Glutamatergic neuron (in vitro differentiated cells): ENCODE measurements around the gene LDLRAD4. TPM values are rescaled to one million over a fixed set of nuclear protein-coding genes. Genes with fewer than 3 reads are reported as not detected.

Source experiments
- DNase-seq: peaks from one replicate; pipeline ENCODE4 v3.0.0; 2022
- H3K27ac Mint-ChIP-seq: one replicate; pipeline ENCODE4 v1.8.0; 2020; ENCODE audit warnings: mild to moderate bottlenecking, mixed read lengths, inconsistent platforms; ENCODE audit not compliant: unreplicated experiment
- H3K27me3 Mint-ChIP-seq: one replicate; pipeline ENCODE4 v1.8.0; 2020; ENCODE audit warnings: mild to moderate bottlenecking, moderate library complexity, mixed read lengths, inconsistent platforms; ENCODE audit not compliant: unreplicated experiment
- H3K36me3 Mint-ChIP-seq: one replicate; pipeline ENCODE4 v1.8.0; 2020; ENCODE audit warnings: mild to moderate bottlenecking, mixed read lengths, inconsistent platforms; ENCODE audit not compliant: unreplicated experiment
- H3K4me1 Mint-ChIP-seq: one replicate; pipeline ENCODE4 v1.8.0; 2020; ENCODE audit warnings: mild to moderate bottlenecking, low read depth, mixed read lengths, inconsistent platforms; ENCODE audit not compliant: unreplicated experiment
- H3K4me3 Mint-ChIP-seq: one replicate; pipeline ENCODE4 v1.8.0; 2020; ENCODE audit warnings: mild to moderate bottlenecking, mixed read lengths, inconsistent platforms; ENCODE audit not compliant: unreplicated experiment
- H3K9me3 Mint-ChIP-seq: one replicate; pipeline ENCODE4 v1.8.0; 2020; ENCODE audit warnings: mild to moderate bottlenecking, moderate library complexity, mixed read lengths, inconsistent platforms; ENCODE audit not compliant: unreplicated experiment
- CTCF ChIP-seq: fragments of 200-600 bp; sonication (generic); IDR thresholded peaks from one replicate; pipeline ENCODE4 v1.5.0; 2021; ENCODE audit not compliant: partially characterized antibody, unreplicated experiment
- total RNA-seq: library from RNA; stranded (reverse); fragmentation: NEBNext Ultra II Directional; extraction: Animal tissue kit (Norgen Biotek cat#: 25700); gene quantifications from one replicate; pipeline ENCODE4 v1.2.1, GENCODE V29; 2021; ENCODE audit not compliant: unreplicated experiment

Gene LDLRAD4
- total RNA-seq, 1 donor from 2014 or later: 0.29 TPM

- H3K9me3 Mint-ChIP-seq: peaks cover 11% of the 10 kb centered on the region
- H3K27ac Mint-ChIP-seq: no peak overlapping the region
- no peak overlapping the region for H3K4me3 Mint-ChIP-seq
- H3K27me3 Mint-ChIP-seq: peaks cover 12% of the 10 kb centered on the region
- no peak for DNase-seq
- TF ChIP-seq CTCF: no peak
- peaks cover 14% of the 10 kb centered on the region for H3K36me3 Mint-ChIP-seq
- H3K4me1 Mint-ChIP-seq: peaks cover 13% of the 10 kb centered on the region
Measured at GRCh38 chr18:13499803-13500202, 281.2 kb downstream of the LDLRAD4 start.

GRCh38 chr18:13500227-13500865 lies 281.8 kb downstream of the LDLRAD4 start:
- H3K4me1 Mint-ChIP-seq: peaks cover 13% of the 10 kb centered on the region
- peak; percentile 30 for DNase-seq

GRCh38 chr18:13500869-13501542 lies 282.4 kb downstream of the LDLRAD4 start:
- Mint-ChIP-seq H3K27ac (no peak overlapping the region), H3K4me3 (no peak overlapping the region), H3K36me3 (peaks cover 14% of the 10 kb centered on the region), H3K9me3 (peaks cover 11% of the 10 kb centered on the region), H3K27me3 (peaks cover 11% of the 10 kb centered on the region), H3K4me1 (peaks cover 13% of the 10 kb centered on the region)
- no peak for DNase-seq
- no peak for TF ChIP-seq CTCF

More at GRCh38 chr18:13500227-13500865, 281.8 kb downstream of the LDLRAD4 start:
- peaks cover 11% of the 10 kb centered on the region for H3K9me3 Mint-ChIP-seq
- no peak for TF ChIP-seq CTCF
- H3K36me3 Mint-ChIP-seq: peaks cover 14% of the 10 kb centered on the region
- peaks cover 12% of the 10 kb centered on the region for H3K27me3 Mint-ChIP-seq
- H3K27ac Mint-ChIP-seq: no peak overlapping the region
- H3K4me3 Mint-ChIP-seq: no peak overlapping the region

- no peak overlapping the region for H3K27ac Mint-ChIP-seq
- peaks cover 11% of the 10 kb centered on the region for H3K27me3 Mint-ChIP-seq
- H3K36me3 Mint-ChIP-seq: peaks cover 14% of the 10 kb centered on the region
- peaks cover 11% of the 10 kb centered on the region for H3K9me3 Mint-ChIP-seq
- peaks cover 13% of the 10 kb centered on the region for H3K4me1 Mint-ChIP-seq
- DNase-seq: no peak
- H3K4me3 Mint-ChIP-seq: no peak overlapping the region
- no peak for TF ChIP-seq CTCF
Measured at GRCh38 chr18:13501543-13501887, 283.0 kb downstream of the LDLRAD4 start.

GRCh38 chr18:13501891-13502290 lies 283.3 kb downstream of the LDLRAD4 start:
- TF ChIP-seq CTCF: no peak
- peaks cover 13% of the 10 kb centered on the region for H3K4me1 Mint-ChIP-seq
- no peak for DNase-seq
- peaks cover 11% of the 10 kb centered on the region for H3K27me3 Mint-ChIP-seq
- H3K36me3 Mint-ChIP-seq: peaks cover 14% of the 10 kb centered on the region
- H3K27ac Mint-ChIP-seq: no peak overlapping the region
- H3K9me3 Mint-ChIP-seq: peaks cover 11% of the 10 kb centered on the region
- H3K4me3 Mint-ChIP-seq: no peak overlapping the region
